Measurements from ENCODE around the gene POLN.

POLN gene

GRCh38 chr4:2095236-2096072, 146.5 kb downstream of the POLN start:
- TF ChIP-seq CTCF (IDR thresholded peaks at IDR 0.05; ENCODE audit: insufficient read depth, low read depth, low read length, missing control alignments) = no peak
- no peak overlapping the region for H3K4me3 ChIP-seq (ENCODE audit: low read depth, low read length)
- no peak for DNase-seq (ENCODE audit: low read depth)

- DNase-seq (ENCODE audit: low read depth) = no peak
- no peak for TF ChIP-seq CTCF (IDR thresholded peaks at IDR 0.05; ENCODE audit: insufficient read depth, low read depth, low read length, missing control alignments)
- no peak overlapping the region for H3K4me3 ChIP-seq (ENCODE audit: low read depth, low read length)
These were observed 147.4 kb downstream of the POLN start for GRCh38 chr4:2094545-2094944.

- no peak overlapping the region for H3K4me3 ChIP-seq (ENCODE audit: low read depth, low read length)
- DNase-seq (ENCODE audit: low read depth) = no peak
- TF ChIP-seq CTCF (IDR thresholded peaks at IDR 0.05; ENCODE audit: insufficient read depth, low read depth, low read length, missing control alignments) = no peak
These were observed 148.7 kb downstream of the POLN start for GRCh38 chr4:2093265-2093664.

- no peak overlapping the region for H3K4me3 ChIP-seq (ENCODE audit: low read depth, low read length)
- DNase-seq (ENCODE audit: low read depth) = no peak
- no peak for TF ChIP-seq CTCF (IDR thresholded peaks at IDR 0.05; ENCODE audit: insufficient read depth, low read depth, low read length, missing control alignments)
These were observed 149.3 kb downstream of the POLN start for GRCh38 chr4:2092669-2093053.

GRCh38 chr4:2091990-2092668, 149.8 kb downstream of the POLN start:
- no peak for TF ChIP-seq CTCF (IDR thresholded peaks at IDR 0.05; ENCODE audit: insufficient read depth, low read depth, low read length, missing control alignments)
- H3K4me3 ChIP-seq (ENCODE audit: low read depth, low read length) = no peak overlapping the region
- no peak for DNase-seq (ENCODE audit: low read depth)

- H3K4me3 ChIP-seq (ENCODE audit: low read depth, low read length) = no peak overlapping the region
- no peak for TF ChIP-seq CTCF (IDR thresholded peaks at IDR 0.05; ENCODE audit: insufficient read depth, low read depth, low read length, missing control alignments)
- DNase-seq (ENCODE audit: low read depth) = no peak
These were observed 151.3 kb downstream of the POLN start for GRCh38 chr4:2090642-2091041.

Measured in GM12865 (cell line).